GM12864 (cell line): ENCODE results near the gene KRT2.

ENCODE experiments used
- DNase-seq: peaks from one replicate; pipeline ENCODE4 v3.0.0-alpha.2; 2011; ENCODE audit warnings: low read depth
- H3K4me3 ChIP-seq: 2 replicates; pipeline ENCODE4 v1.5.1; 2011; ENCODE audit warnings: mild to moderate bottlenecking, low read depth, low read length, control low read depth
- CTCF ChIP-seq: IDR thresholded peaks from 2 replicates; pipeline ENCODE4 v1.5.1; 2011; ENCODE audit warnings: low read depth, mild to moderate bottlenecking, moderate library complexity, low read length, control low read depth, inconsistent platforms; ENCODE audit errors: missing control alignments

KRT2 gene

GRCh38 chr12:52608161-52608560, 43.9 kb downstream of the KRT2 start:
- no peak overlapping the region for H3K4me3 ChIP-seq
- DNase-seq = no peak
- no peak for TF ChIP-seq CTCF

DNA sequence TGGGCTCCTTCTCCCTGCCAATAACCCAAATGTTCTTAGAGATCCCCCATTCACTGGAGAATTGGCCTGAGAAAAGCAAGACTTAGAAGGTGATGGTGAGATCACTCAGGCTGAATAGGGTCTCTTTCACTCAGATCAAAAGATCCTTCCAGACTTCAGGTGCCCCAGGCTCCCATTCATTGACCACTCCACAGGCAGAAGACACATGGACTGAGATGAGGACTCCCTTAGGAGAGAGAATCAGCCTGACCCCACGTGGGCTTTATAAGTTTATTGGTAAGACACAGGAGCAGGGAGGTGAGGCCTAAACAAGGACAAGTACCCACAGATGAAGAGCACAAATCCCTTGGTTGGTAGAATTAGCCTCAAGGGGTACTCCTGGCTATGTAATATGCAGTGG, 44.7 kb downstream of the KRT2 start:
- H3K4me3 ChIP-seq = no peak overlapping the region
- DNase-seq = no peak
- TF ChIP-seq CTCF = no peak

- H3K4me3 ChIP-seq = no peak overlapping the region
- no peak for DNase-seq
- no peak for TF ChIP-seq CTCF
These were observed 45.3 kb downstream of the KRT2 start for GRCh38 chr12:52606581-52607218.

GRCh38 chr12:52606096-52606495, 45.9 kb downstream of the KRT2 start:
- no peak for TF ChIP-seq CTCF
- DNase-seq = no peak
- no peak overlapping the region for H3K4me3 ChIP-seq

- DNase-seq = no peak
- TF ChIP-seq CTCF = no peak
- H3K4me3 ChIP-seq = no peak overlapping the region
These were observed 46.5 kb downstream of the KRT2 start for GRCh38 chr12:52605542-52605941.

DNA sequence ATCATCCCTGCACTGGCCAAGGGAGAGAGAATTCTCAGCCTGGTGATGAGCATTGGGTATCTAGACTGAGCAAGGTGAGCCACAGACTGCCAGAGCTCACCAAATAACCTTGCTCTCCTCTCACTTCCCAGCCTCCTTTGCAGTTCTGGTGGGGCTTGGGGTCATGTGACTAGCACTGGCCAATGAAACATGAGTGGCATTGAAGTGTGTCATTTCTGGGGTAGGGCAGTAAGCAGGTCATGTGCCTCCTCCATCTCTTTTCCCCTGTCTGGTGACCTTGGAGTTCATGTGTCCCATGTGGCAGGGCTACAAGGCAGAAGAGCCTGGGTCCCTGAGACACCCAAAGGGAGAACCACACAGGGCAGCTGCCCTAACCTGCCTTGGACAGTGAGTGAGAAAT, 47.2 kb downstream of the KRT2 start:
- no peak for TF ChIP-seq CTCF
- H3K4me3 ChIP-seq = no peak overlapping the region
- no peak for DNase-seq

- no peak for DNase-seq
- H3K4me3 ChIP-seq = no peak overlapping the region
- TF ChIP-seq CTCF = no peak
These were observed 48.7 kb downstream of the KRT2 start for GRCh38 chr12:52603314-52603713.
